ENCODE measurements around the gene SRC. TPM values are rescaled to one million over a fixed set of nuclear protein-coding genes. Genes with fewer than 3 reads are reported as not detected.

Gene SRC
- total RNA-seq, 1 donor from 2014 or later: 7.8 TPM

DNA sequence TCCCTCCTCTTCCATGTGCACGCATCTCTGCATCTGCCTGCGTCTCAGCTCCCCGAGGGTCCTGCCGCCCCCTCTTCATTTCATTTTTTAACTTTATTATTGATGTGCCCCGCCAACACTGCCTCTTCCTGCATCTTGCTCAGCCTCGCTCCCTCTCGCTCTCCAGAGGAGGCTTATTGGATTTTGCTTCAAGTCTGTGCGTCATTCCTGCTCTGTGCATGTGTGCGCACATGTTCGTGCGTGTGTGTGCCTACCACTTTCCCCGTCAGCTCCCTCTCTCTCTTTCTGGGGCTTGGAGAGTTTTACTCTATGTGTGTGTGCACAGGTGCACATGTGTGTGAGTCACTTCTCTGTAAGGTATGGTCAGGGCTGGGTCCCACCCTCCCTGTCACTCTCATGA lies 103.3 kb downstream of the SRC start:
- no peaks in the 10 kb centered on the region for H3K36me3 ChIP-seq (ENCODE audit: control insufficient read depth in 3 of 3, insufficient read depth in 3 of 3, low read length in 3 of 3)
- H3K27ac ChIP-seq (ENCODE audit: low read depth, low read length): no peak overlapping the region
- H3K4me1 ChIP-seq (ENCODE audit: control insufficient read depth in 3 of 3, insufficient read depth in 3 of 3, low read length in 3 of 3): peaks cover 0 to 2% (median 0%) of the 10 kb centered on the region in 3 donors
- H3K27me3 ChIP-seq (ENCODE audit: control insufficient read depth in 3 of 3, insufficient read depth in 3 of 3, low read length in 3 of 3): peaks cover 0 to 12% (median 8%) of the 10 kb centered on the region in 3 donors
- H3K4me3 ChIP-seq (ENCODE audit: low read length in 3 of 3): no peak overlapping the region
- peaks cover 0 to 2% (median 0%) of the 10 kb centered on the region in 3 donors for H3K9me3 ChIP-seq (ENCODE audit: control insufficient read depth in 3 of 3, low read length in 3 of 3)
- no peak overlapping the region for H3K9ac ChIP-seq (ENCODE audit: low read depth in 1 of 3, low read length in 3 of 3)

DNA sequence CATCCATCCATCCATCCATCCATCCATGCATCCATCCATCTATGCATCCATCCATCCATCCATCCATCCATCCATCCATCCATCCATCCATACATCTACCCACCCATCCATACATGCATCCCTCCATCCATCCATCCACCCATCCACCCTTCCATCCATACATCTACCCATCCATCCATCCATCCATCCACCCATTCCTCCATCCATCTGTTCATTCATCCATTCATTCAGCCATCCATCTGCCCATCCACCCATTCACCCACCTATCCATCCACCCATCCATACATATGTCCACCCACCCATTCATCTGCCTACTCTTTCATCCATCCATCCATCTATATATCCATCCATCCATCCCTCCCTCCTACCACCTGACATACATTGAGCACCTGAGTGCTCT lies 104.4 kb downstream of the SRC start:
- Histone ChIP-seq H3K27ac (ENCODE audit: low read depth, low read length) (no peak overlapping the region), H3K36me3 (ENCODE audit: control insufficient read depth in 3 of 3, insufficient read depth in 3 of 3, low read length in 3 of 3) (no peaks in the 10 kb centered on the region), H3K4me1 (ENCODE audit: control insufficient read depth in 3 of 3, insufficient read depth in 3 of 3, low read length in 3 of 3) (peaks cover 0 to 2% (median 0%) of the 10 kb centered on the region in 3 donors), H3K9me3 (ENCODE audit: control insufficient read depth in 3 of 3, low read length in 3 of 3) (peaks cover 0 to 7% (median 0%) of the 10 kb centered on the region in 3 donors), H3K27me3 (ENCODE audit: control insufficient read depth in 3 of 3, insufficient read depth in 3 of 3, low read length in 3 of 3) (peaks cover 0 to 12% (median 8%) of the 10 kb centered on the region in 3 donors), H3K4me3 (ENCODE audit: low read length in 3 of 3) (no peak overlapping the region), H3K9ac (ENCODE audit: low read depth in 1 of 3, low read length in 3 of 3) (no peak overlapping the region)

DNA sequence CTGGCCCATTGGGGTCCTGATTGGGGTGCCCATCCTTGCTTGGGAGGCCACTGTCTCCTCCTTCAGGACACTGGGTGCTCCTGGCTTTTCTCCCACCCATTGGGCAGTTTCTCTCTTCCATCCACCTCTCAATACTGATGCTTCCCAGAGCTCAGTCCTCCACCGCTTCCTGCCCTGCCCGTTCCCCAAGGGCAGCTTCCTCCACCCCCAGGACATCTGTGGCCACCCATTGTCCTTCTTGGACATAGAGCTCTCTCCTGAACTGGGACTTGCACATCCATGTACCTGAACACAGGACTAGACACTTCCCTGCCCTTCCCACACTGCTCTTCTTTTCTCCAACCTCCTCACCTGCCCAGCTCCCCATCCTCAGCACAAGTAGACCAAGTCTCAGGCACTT lies 105.7 kb downstream of the SRC start:
- Histone ChIP-seq H3K9ac (ENCODE audit: low read depth in 1 of 3, low read length in 3 of 3) (no peak overlapping the region), H3K4me3 (ENCODE audit: low read length in 3 of 3) (no peak overlapping the region), H3K4me1 (ENCODE audit: control insufficient read depth in 3 of 3, insufficient read depth in 3 of 3, low read length in 3 of 3) (peaks cover 0 to 2% (median 0%) of the 10 kb centered on the region in 3 donors), H3K36me3 (ENCODE audit: control insufficient read depth in 3 of 3, insufficient read depth in 3 of 3, low read length in 3 of 3) (no peaks in the 10 kb centered on the region), H3K27me3 (ENCODE audit: control insufficient read depth in 3 of 3, insufficient read depth in 3 of 3, low read length in 3 of 3) (peaks cover 0 to 12% (median 8%) of the 10 kb centered on the region in 3 donors), H3K27ac (ENCODE audit: low read depth, low read length) (no peak overlapping the region), H3K9me3 (ENCODE audit: control insufficient read depth in 3 of 3, low read length in 3 of 3) (peaks cover 0 to 10% (median 1%) of the 10 kb centered on the region in 3 donors)

DNA sequence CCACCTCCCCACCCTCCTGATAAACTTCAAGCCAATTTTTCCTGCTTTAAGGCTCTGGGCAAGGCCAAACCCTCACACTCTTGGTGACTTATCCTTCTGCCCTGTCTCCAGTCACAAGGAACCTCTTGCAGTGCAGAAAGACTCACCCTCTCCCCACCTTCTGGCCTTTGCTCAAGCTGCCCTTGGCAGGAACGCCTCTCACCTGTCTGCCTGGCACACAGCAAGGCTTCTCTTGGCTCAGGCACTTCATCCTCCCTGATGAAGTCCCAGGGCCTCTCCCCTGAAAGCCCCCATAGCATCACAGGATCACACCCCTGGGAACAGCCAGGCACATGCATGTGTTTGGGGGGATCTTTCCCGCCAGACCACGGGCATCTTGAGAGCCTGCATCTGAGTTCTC lies 106.3 kb downstream of the SRC start:
- no peak overlapping the region for H3K9ac ChIP-seq (ENCODE audit: low read depth in 1 of 3, low read length in 3 of 3)
- H3K4me3 ChIP-seq (ENCODE audit: low read length in 3 of 3): no peak overlapping the region
- H3K36me3 ChIP-seq (ENCODE audit: control insufficient read depth in 3 of 3, insufficient read depth in 3 of 3, low read length in 3 of 3): no peaks in the 10 kb centered on the region
- H3K9me3 ChIP-seq (ENCODE audit: control insufficient read depth in 3 of 3, low read length in 3 of 3): peaks cover 0 to 10% (median 6%) of the 10 kb centered on the region in 3 donors
- H3K27ac ChIP-seq (ENCODE audit: low read depth, low read length): no peak overlapping the region
- H3K27me3 ChIP-seq (ENCODE audit: control insufficient read depth in 3 of 3, insufficient read depth in 3 of 3, low read length in 3 of 3): peaks cover 0 to 12% (median 8%) of the 10 kb centered on the region in 3 donors
- H3K4me1 ChIP-seq (ENCODE audit: control insufficient read depth in 3 of 3, insufficient read depth in 3 of 3, low read length in 3 of 3): peaks cover 0 to 2% (median 0%) of the 10 kb centered on the region in 3 donors

DNA sequence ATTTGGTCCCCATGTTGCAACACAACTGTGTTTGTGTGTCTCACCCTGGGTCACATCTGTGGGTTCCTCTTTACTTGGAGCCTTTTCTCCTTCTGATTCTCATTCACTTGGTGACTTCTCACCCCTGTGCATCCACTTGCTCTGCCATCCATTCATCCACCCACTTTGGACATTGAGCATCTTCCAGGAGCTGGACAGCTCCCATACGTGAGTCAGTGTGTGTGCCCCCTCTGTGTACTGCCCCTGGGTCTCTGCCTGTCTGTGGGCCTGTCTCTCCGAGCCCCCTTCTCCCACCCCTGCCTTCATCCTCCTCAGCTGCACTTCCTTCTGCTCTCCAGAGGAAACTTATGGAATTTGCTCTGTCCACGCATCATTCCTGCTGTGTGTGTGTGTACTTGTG lies 107.3 kb downstream of the SRC start:
- no peak overlapping the region for H3K27ac ChIP-seq (ENCODE audit: low read depth, low read length)
- no peaks in the 10 kb centered on the region for H3K36me3 ChIP-seq (ENCODE audit: control insufficient read depth in 3 of 3, insufficient read depth in 3 of 3, low read length in 3 of 3)
- no peak overlapping the region for H3K4me3 ChIP-seq (ENCODE audit: low read length in 3 of 3)
- peaks cover 0 to 12% (median 8%) of the 10 kb centered on the region in 3 donors for H3K27me3 ChIP-seq (ENCODE audit: control insufficient read depth in 3 of 3, insufficient read depth in 3 of 3, low read length in 3 of 3)
- H3K9me3 ChIP-seq (ENCODE audit: control insufficient read depth in 3 of 3, low read length in 3 of 3): peaks cover 0 to 10% (median 6%) of the 10 kb centered on the region in 3 donors
- no peak overlapping the region for H3K9ac ChIP-seq (ENCODE audit: low read depth in 1 of 3, low read length in 3 of 3)
- peaks cover 0 to 3% (median 2%) of the 10 kb centered on the region in 3 donors for H3K4me1 ChIP-seq (ENCODE audit: control insufficient read depth in 3 of 3, insufficient read depth in 3 of 3, low read length in 3 of 3)

DNA sequence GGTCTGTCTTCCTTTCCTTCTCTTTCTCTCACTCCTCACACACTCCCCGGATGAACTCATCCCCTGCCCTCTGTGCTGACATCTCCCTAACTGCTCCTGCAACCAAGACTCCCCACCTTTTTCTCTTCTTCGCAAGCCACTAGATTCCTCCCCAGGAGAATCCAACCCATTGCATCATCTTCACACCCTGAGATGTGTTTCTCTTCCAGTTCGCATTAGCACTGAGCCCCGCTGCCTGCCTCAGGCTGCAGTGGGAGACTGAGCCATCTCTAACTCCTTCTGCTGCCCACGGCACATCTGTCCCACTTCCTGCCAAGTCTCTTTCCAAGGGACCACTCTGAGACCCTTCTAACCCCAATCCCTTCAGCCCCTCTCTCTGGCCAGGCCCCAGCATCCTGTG lies 107.9 kb downstream of the SRC start:
- Histone ChIP-seq H3K4me1 (ENCODE audit: control insufficient read depth in 3 of 3, insufficient read depth in 3 of 3, low read length in 3 of 3) (peaks cover 0 to 3% (median 2%) of the 10 kb centered on the region in 3 donors), H3K9me3 (ENCODE audit: control insufficient read depth in 3 of 3, low read length in 3 of 3) (peaks cover 0 to 10% (median 6%) of the 10 kb centered on the region in 3 donors), H3K27ac (ENCODE audit: low read depth, low read length) (no peak overlapping the region), H3K36me3 (ENCODE audit: control insufficient read depth in 3 of 3, insufficient read depth in 3 of 3, low read length in 3 of 3) (no peaks in the 10 kb centered on the region), H3K4me3 (ENCODE audit: low read length in 3 of 3) (no peak overlapping the region), H3K27me3 (ENCODE audit: control insufficient read depth in 3 of 3, insufficient read depth in 3 of 3, low read length in 3 of 3) (peaks cover 0 to 12% (median 6%) of the 10 kb centered on the region in 3 donors), H3K9ac (ENCODE audit: low read depth in 1 of 3, low read length in 3 of 3) (no peak overlapping the region)

DNA sequence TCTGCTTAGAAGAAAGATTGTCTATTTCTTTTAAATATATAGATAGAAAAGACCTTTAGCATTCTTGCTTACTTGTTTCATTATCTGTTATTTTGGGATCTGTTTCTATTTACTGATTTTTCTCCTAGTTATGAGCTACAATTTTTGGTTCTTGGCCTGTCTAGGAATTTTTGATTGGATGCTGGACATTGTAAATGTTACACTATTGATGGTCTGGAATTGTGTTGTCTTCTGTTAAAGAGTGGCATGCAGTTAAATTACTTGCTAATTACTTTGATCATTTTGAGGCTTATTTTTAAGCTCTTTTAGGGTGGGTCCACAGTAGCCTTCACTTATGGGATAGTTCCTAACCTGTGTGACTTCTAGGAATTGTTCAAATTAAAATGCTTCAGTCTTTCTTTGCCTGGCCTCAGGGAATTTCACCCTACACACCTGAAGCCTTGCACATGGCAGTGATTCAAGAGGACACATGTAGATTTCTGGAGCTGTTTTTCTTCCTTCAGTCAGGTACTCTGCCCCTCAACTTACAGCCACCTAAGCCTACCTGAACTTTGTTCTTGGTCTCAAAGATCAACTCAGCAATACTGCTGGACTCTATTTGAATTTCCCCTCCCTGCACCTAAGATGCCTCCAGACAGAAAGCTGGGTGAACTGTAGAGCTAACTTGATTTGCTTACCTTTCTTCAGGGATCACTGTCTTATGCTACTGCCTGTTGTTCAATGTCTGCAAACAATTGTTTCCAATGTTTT lies 108.9 kb downstream of the SRC start:
- peaks cover 0 to 10% (median 6%) of the 10 kb centered on the region in 3 donors for H3K9me3 ChIP-seq (ENCODE audit: control insufficient read depth in 3 of 3, low read length in 3 of 3)
- H3K4me3 ChIP-seq (ENCODE audit: low read length in 3 of 3): no peak overlapping the region
- H3K36me3 ChIP-seq (ENCODE audit: control insufficient read depth in 3 of 3, insufficient read depth in 3 of 3, low read length in 3 of 3): no peaks in the 10 kb centered on the region
- peaks cover 0 to 7% (median 6%) of the 10 kb centered on the region in 3 donors for H3K27me3 ChIP-seq (ENCODE audit: control insufficient read depth in 3 of 3, insufficient read depth in 3 of 3, low read length in 3 of 3)
- peaks cover 0 to 3% (median 2%) of the 10 kb centered on the region in 3 donors for H3K4me1 ChIP-seq (ENCODE audit: control insufficient read depth in 3 of 3, insufficient read depth in 3 of 3, low read length in 3 of 3)
- no peak overlapping the region for H3K27ac ChIP-seq (ENCODE audit: low read depth, low read length)
- no peak overlapping the region for H3K9ac ChIP-seq (ENCODE audit: low read depth in 1 of 3, low read length in 3 of 3)

Other genes starting within 250 kb of the SRC start
- 117 TPM for gene RPN2, start 166.8 kb upstream of the SRC start, total RNA-seq
- gene MROH8, start 166.6 kb upstream of the SRC start, total RNA-seq: 1.0 TPM
- not detected for gene GHRH, start 84.3 kb upstream of the SRC start, total RNA-seq
- 12.0 TPM for gene MANBAL, start 56.5 kb upstream of the SRC start, total RNA-seq
- gene NNAT, start 175.1 kb downstream of the SRC start, total RNA-seq: 133 TPM
- gene BLCAP, start 181.7 kb downstream of the SRC start, total RNA-seq: 241 TPM

Data from skeletal muscle tissue (tissue), 4 donors.